ENCODE data around the gene MRPL24.

Gene MRPL24

GRCh38 chr1:156743367-156744302 lies 2.7 kb upstream of the MRPL24 start:
- no peak for DNase-seq (ENCODE audit: low spot score)

- DNase-seq (ENCODE audit: low spot score), result no peak
These were observed 1.9 kb upstream of the MRPL24 start for GRCh38 chr1:156742801-156743200.

- no peak for DNase-seq (ENCODE audit: low spot score)
These were observed 1.1 kb upstream of the MRPL24 start for GRCh38 chr1:156742017-156742416.

- DNase-seq (ENCODE audit: low spot score), result no peak
These were observed 644 bp upstream of the MRPL24 start for GRCh38 chr1:156741481-156741983.

- no peak for DNase-seq (ENCODE audit: low spot score)
These were observed 599 bp downstream of the MRPL24 start for GRCh38 chr1:156740237-156740740.

GRCh38 chr1:156738916-156739315 lies 2.0 kb downstream of the MRPL24 start:
- no peak for DNase-seq (ENCODE audit: low spot score)

- no peak for DNase-seq (ENCODE audit: low spot score)
These were observed 2.5 kb downstream of the MRPL24 start for GRCh38 chr1:156738407-156738806.

- DNase-seq (ENCODE audit: low spot score), result no peak
These were observed 6.8 kb downstream of the MRPL24 start for GRCh38 chr1:156733989-156734584.

- DNase-seq (ENCODE audit: low spot score), result peak; percentile 93
These were observed 12.1 kb downstream of the MRPL24 start, which contains the start of gene ISG20L2 for GRCh38 chr1:156728599-156729462. ISG20L2 (minus strand) TSS chr1:156728766; CDS start chr1:156727652, 1,114 bp downstream.

- no peak for DNase-seq (ENCODE audit: low spot score)
These were observed 12.8 kb downstream of the MRPL24 start, which contains the start of gene METTL25B for GRCh38 chr1:156727926-156728598. METTL25B (plus strand) TSS chr1:156728469; CDS start chr1:156729105, 636 bp downstream.

GRCh38 chr1:156727492-156727891 lies 13.4 kb downstream of the MRPL24 start:
- no peak for DNase-seq (ENCODE audit: low spot score)

GRCh38 chr1:156726549-156727226 lies 14.2 kb downstream of the MRPL24 start:
- peak; percentile 68 for DNase-seq (ENCODE audit: low spot score)

- DNase-seq (ENCODE audit: low spot score), result peak; percentile 85
These were observed 15.1 kb downstream of the MRPL24 start for GRCh38 chr1:156725683-156726280.

- DNase-seq (ENCODE audit: low spot score), result no peak
These were observed 19.4 kb downstream of the MRPL24 start for GRCh38 chr1:156721535-156721934.

GRCh38 chr1:156721131-156721530 lies 19.8 kb downstream of the MRPL24 start:
- DNase-seq (ENCODE audit: low spot score), result no peak

- no peak for DNase-seq (ENCODE audit: low spot score)
These were observed 23.5 kb downstream of the MRPL24 start for GRCh38 chr1:156717351-156717750.

- DNase-seq (ENCODE audit: low spot score), result no peak
These were observed 26.1 kb downstream of the MRPL24 start for GRCh38 chr1:156714830-156715229.

- DNase-seq (ENCODE audit: low spot score), result no peak
These were observed 28.3 kb downstream of the MRPL24 start for GRCh38 chr1:156712626-156713025.

GRCh38 chr1:156711011-156711817 lies 29.7 kb downstream of the MRPL24 start:
- DNase-seq (ENCODE audit: low spot score), result no peak

Data from germinal center (tissue), 1 donor.